Activated T-helper 17 cell treated with anti-CD3 and anti-CD28 coated beads, Interleukin-2, amount 50 U/mL, for 72 hours (primary cell): ENCODE results near the gene TMEM132E. TPM values are rescaled to one million over a fixed set of nuclear protein-coding genes. Genes with fewer than 3 reads are reported as not detected.

Source experiments
- ATAC-seq: fragments of 150-1000 bp; cut with Tn5 transposase; replicated peaks from 2 replicates; pipeline ENCODE4 v1.10.0; 2021; ENCODE audit warnings: mild to moderate bottlenecking, moderate library complexity
- H3K27ac Mint-ChIP-seq: one replicate; pipeline ENCODE4 v1.8.0; 2022; ENCODE audit warnings: mixed read lengths
- H3K27me3 Mint-ChIP-seq: one replicate; pipeline ENCODE4 v1.8.0; 2022; ENCODE audit warnings: mixed read lengths
- H3K36me3 Mint-ChIP-seq: one replicate; pipeline ENCODE4 v1.8.0; 2022; ENCODE audit warnings: low read depth, mild to moderate bottlenecking, mixed read lengths
- H3K4me1 Mint-ChIP-seq: one replicate; pipeline ENCODE4 v1.8.0; 2022; ENCODE audit warnings: mixed read lengths
- H3K4me3 Mint-ChIP-seq: one replicate; pipeline ENCODE4 v1.8.0; 2022; ENCODE audit warnings: mild to moderate bottlenecking, mixed read lengths
- H3K9me3 Mint-ChIP-seq: one replicate; pipeline ENCODE4 v1.8.0; 2022; ENCODE audit warnings: mixed read lengths
- total RNA-seq, 2 donors: library from RNA; stranded (reverse); gene quantifications; one replicate each; pipeline ENCODE4 v1.2.3, GENCODE V29; 2022

TMEM132E gene
- total RNA-seq, 2 donors from 2014 or later = not detected

DNA sequence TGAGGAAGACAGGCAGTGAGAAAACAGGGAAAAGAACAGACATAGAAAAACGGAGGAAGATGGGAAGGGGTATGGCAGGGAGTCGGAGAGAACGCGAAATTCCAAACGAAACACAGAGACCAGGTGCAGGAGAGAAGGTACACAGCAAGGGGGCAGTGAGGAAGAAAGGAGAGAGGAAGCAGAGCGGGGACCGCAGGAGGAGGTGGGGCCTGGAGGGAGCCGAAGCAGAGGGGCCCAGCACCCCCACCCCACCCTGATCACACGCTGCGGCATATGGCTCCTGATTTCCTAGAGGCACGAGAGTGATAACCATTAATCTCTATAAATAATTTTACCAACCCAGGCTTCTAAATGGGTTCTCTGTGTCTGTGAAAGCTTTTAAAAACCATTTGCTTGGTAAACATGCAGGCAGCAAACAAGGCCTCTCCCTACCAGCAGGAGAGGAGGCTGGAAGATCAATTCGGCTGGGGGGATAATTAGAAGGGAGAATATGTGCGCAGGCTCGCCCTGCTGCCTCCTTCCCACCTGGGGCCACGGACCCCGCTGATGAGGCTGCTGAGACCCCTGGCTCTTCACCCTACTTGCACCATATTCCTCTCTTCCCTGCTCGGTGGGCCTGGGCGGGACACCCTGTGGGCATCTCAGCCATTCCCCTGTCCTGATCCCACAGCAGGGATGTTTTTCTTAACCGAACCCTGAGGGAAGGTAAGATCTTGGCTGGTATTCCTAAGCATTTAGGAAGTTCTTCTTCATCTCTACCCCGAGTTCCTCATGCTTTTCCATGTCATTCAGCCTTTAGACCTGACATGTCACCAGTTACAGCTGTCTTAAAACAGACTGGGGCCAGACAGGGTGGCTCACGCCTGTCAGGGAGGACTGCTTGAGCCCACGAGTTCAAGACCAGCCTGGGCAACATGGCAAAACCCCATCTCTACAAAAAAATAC, 86.7 kb downstream of the TMEM132E start:
- Mint-ChIP-seq H3K36me3 (no peaks in the 10 kb centered on the region), H3K27me3 (peaks cover 11% of the 10 kb centered on the region), H3K4me1 (no peaks in the 10 kb centered on the region), H3K9me3 (no peaks in the 10 kb centered on the region), H3K4me3 (no peak overlapping the region), H3K27ac (no peak overlapping the region)
- no peak for ATAC-seq

DNA sequence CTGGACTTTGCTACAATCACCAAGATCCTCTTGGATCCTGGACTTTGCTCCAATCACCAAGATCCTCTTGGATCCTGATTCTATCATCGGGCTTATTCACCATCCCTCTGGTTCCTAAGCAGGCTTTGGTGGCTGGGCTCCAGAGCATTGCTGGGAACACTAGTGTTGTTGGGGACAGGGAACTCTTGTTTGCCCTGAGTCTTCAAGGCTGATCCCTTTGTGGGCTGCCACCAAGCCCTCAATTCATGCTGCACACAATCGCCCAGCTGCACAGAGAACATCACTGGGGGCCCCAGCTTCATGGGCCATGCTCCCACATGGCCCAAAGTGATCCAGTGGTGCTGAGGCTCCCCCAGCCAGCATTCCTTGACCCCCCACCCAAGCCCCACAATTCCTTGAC, 88.3 kb downstream of the TMEM132E start:
- Mint-ChIP-seq H3K4me1 (no peaks in the 10 kb centered on the region), H3K27ac (no peak overlapping the region), H3K36me3 (no peaks in the 10 kb centered on the region), H3K4me3 (no peak overlapping the region), H3K27me3 (peaks cover 11% of the 10 kb centered on the region), H3K9me3 (no peaks in the 10 kb centered on the region)
- no peak for ATAC-seq

- Mint-ChIP-seq H3K36me3 (no peaks in the 10 kb centered on the region), H3K9me3 (no peaks in the 10 kb centered on the region), H3K27ac (no peak overlapping the region), H3K4me3 (no peak overlapping the region), H3K4me1 (no peaks in the 10 kb centered on the region), H3K27me3 (peaks cover 11% of the 10 kb centered on the region)
- no peak for ATAC-seq
These were observed 88.8 kb downstream of the TMEM132E start for GRCh38 chr17:34668206-34668605.

DNA sequence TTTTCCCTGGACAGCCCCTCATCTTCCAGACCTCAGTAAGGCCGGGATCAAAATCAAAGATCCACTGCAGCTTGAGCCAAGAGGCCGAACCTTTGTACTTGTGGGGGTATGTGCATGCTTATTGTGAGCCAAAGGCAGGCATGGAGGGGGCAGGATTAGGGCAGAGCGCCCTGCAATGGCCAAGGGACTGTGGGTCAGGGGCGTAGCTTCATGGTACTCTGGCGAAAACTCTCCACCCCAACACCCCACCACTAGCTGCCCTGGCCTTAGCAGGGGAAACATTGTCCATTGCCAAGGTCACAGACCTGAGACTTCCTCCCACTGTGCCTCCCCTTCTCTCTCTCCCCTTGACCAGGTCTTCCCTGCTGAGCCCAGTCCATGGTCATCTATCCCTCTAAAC, 90.1 kb downstream of the TMEM132E start:
- Mint-ChIP-seq H3K36me3 (no peaks in the 10 kb centered on the region), H3K9me3 (no peaks in the 10 kb centered on the region), H3K27me3 (peaks cover 11% of the 10 kb centered on the region), H3K4me3 (no peak overlapping the region), H3K27ac (no peak overlapping the region), H3K4me1 (no peaks in the 10 kb centered on the region)
- ATAC-seq = no peak

- no peak for ATAC-seq
- Mint-ChIP-seq H3K36me3 (no peaks in the 10 kb centered on the region), H3K27me3 (peaks cover 9% of the 10 kb centered on the region), H3K4me1 (no peaks in the 10 kb centered on the region), H3K4me3 (no peak overlapping the region), H3K27ac (no peak overlapping the region), H3K9me3 (no peaks in the 10 kb centered on the region)
These were observed 91.2 kb downstream of the TMEM132E start for GRCh38 chr17:34670618-34671017.

- H3K27ac Mint-ChIP-seq = no peak overlapping the region
- H3K4me1 Mint-ChIP-seq = no peaks in the 10 kb centered on the region
- peaks cover 8% of the 10 kb centered on the region for H3K27me3 Mint-ChIP-seq
- H3K4me3 Mint-ChIP-seq = no peak overlapping the region
- ATAC-seq = no peak
- no peaks in the 10 kb centered on the region for H3K9me3 Mint-ChIP-seq
- H3K36me3 Mint-ChIP-seq = no peaks in the 10 kb centered on the region
These were observed 91.8 kb downstream of the TMEM132E start for GRCh38 chr17:34671191-34671590.

DNA sequence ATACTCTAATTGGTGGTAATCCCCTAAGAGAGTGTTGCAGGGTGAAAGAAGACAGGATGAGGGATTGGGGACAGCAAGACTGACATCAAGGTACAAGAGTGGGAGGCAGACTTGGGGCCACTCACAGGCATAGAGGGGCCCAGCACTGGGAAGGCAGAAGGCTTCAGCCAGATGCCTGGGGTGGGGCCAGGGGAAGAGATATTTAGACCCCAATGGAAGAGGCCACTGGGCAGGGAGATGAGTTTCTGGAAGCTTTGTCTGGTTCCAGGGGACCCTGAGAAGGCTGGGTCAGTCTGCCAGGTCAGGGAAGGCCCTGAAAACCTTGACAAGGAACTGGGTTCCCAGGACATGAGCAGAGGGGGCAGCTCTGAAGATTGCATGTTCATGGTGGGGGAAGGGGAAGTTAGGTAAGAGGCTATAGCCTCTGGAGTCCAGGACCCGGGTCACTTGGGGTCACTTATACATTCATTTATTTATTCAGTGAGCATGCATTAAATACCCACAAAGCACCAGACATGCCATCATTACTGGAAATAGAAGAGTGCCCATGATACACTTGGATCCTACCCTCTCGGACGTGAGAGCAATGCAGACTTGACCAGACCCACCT, 92.9 kb downstream of the TMEM132E start:
- Mint-ChIP-seq H3K27me3 (peaks cover 11% of the 10 kb centered on the region), H3K9me3 (no peaks in the 10 kb centered on the region), H3K27ac (no peak overlapping the region), H3K4me3 (no peak overlapping the region), H3K4me1 (no peaks in the 10 kb centered on the region), H3K36me3 (no peaks in the 10 kb centered on the region)
- ATAC-seq = no peak

DNA sequence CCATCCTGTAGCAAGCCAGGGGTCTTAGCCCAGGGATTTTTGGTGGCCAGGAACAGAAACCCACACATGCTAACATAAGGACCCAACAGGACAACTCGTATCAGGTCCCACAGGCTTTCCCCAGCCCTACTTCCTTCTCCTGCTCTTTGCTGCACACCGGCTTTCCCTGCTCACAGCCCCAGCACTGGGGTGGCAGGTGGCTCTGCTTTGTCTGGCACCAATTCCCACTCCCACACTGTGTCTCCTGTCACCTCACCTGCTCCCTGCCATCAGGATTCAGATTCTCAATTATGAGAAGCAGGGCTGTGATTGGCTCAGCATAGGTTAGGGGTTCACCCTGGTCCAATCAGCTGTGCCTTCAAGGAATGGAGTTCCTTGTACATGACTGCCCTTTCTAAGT, 94.1 kb downstream of the TMEM132E start:
- H3K4me1 Mint-ChIP-seq = no peaks in the 10 kb centered on the region

DNA sequence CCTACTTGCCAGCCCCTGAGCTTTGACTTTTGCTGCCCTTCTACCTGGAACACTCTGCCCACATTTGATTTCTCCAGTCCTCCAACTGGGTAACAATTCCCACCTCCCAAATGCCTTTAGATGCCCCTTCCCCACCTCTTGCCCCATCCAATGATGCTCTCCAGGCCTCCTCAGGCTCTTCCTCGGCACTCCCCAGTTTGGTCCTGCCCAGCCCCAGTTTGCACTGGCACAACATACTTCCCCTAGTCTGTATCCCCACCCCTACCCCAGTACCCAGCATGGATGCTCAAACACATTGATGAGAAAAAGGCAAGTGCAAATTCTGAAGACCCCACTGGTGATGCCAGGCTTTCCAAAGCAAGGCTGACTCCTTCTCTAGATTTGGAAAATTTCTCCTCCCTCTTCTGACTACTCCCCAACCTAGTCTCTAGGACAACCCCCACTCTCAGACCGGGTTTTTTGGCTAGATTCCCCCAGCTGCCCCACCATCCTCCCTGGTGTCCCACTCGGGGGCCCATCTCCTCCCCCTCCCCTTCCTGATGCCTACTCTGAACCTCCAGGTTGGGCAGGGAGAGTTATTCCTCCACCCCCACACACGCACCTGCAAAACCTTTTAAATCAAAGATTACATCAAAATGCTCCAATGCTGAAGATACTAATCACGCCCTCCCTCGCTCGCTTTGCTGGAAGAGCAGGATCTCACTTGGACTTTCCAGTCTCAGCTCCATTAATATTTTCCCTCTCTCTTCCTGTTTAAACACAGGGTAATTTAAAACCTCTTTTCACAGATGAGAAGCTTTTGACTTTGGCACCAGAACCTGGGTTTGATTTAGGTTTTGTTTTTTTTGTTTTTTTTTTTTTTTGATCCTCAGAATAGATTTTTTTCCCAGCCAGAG, 94.9 kb downstream of the TMEM132E start:
- no peak overlapping the region for H3K27ac Mint-ChIP-seq
- H3K4me3 Mint-ChIP-seq = no peak overlapping the region
- H3K27me3 Mint-ChIP-seq = peaks cover 19% of the 10 kb centered on the region
- H3K36me3 Mint-ChIP-seq = no peaks in the 10 kb centered on the region
- H3K9me3 Mint-ChIP-seq = no peaks in the 10 kb centered on the region
- ATAC-seq = no peak
- H3K4me1 Mint-ChIP-seq = no peaks in the 10 kb centered on the region

More for the DNA sequence above, 94.1 kb downstream of the TMEM132E start:
- Mint-ChIP-seq H3K4me3 (no peak overlapping the region), H3K27me3 (peaks cover 16% of the 10 kb centered on the region), H3K9me3 (no peaks in the 10 kb centered on the region), H3K27ac (no peak overlapping the region), H3K36me3 (no peaks in the 10 kb centered on the region)
- no peak for ATAC-seq

GRCh38 chr17:34675143-34675542, 95.8 kb downstream of the TMEM132E start:
- no peak for ATAC-seq
- Mint-ChIP-seq H3K9me3 (no peaks in the 10 kb centered on the region), H3K36me3 (no peaks in the 10 kb centered on the region), H3K4me3 (no peak overlapping the region), H3K27ac (no peak overlapping the region), H3K4me1 (no peaks in the 10 kb centered on the region), H3K27me3 (peaks cover 18% of the 10 kb centered on the region)

- Mint-ChIP-seq H3K27ac (no peak overlapping the region), H3K4me3 (no peak overlapping the region), H3K9me3 (no peaks in the 10 kb centered on the region), H3K36me3 (no peaks in the 10 kb centered on the region), H3K4me1 (no peaks in the 10 kb centered on the region), H3K27me3 (peaks cover 20% of the 10 kb centered on the region)
- no peak for ATAC-seq
These were observed 96.2 kb downstream of the TMEM132E start for GRCh38 chr17:34675605-34676004.

DNA sequence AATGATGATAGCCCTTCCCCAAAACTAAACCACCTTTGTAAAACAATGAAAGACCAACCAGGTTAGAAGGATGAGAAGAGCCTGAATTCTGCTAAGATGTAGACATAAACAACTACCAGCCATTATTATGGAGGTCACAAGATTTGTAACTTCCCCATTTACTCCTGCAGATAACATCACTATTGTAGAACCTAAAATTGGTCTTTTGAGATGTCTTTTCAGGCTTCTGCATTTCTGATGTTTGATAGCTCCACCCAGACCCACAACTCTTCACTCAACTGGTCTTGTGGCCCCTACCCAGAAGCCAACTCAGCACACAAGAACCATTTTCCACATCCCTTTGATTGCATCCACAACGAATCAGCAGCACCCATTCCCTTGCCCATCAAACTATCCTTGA, 100.8 kb downstream of the TMEM132E start:
- no peak overlapping the region for H3K4me3 Mint-ChIP-seq

DNA sequence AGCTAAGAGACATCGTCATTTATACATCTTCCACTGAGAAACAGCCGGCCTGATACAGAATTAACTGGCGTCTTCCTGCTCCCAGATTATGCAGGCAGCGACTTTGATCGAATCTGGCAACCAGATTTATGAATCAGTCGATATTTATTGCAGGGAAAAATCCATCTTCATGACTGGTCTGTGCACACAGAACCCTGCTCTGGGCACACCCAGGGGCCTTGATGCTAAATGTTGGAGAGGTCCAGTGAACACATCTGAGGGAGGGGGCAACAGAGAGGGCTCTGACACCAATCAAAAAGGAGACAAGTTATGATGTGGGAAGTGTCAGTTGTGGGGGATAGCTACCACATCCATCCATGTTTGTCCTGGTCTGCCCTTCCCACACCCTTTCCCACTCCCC, 102.9 kb downstream of the TMEM132E start:
- no peak for ATAC-seq
- H3K36me3 Mint-ChIP-seq = no peaks in the 10 kb centered on the region
- no peak overlapping the region for H3K27ac Mint-ChIP-seq
- H3K9me3 Mint-ChIP-seq = peaks cover 5% of the 10 kb centered on the region
- H3K4me1 Mint-ChIP-seq = no peaks in the 10 kb centered on the region
- peaks cover 38% of the 10 kb centered on the region for H3K27me3 Mint-ChIP-seq
- H3K4me3 Mint-ChIP-seq = no peak overlapping the region

More for the DNA sequence above, 100.8 kb downstream of the TMEM132E start:
- H3K27me3 Mint-ChIP-seq = peaks cover 41% of the 10 kb centered on the region
- no peaks in the 10 kb centered on the region for H3K36me3 Mint-ChIP-seq
- H3K4me1 Mint-ChIP-seq = no peaks in the 10 kb centered on the region
- no peak overlapping the region for H3K27ac Mint-ChIP-seq
- ATAC-seq = no peak
- H3K9me3 Mint-ChIP-seq = no peaks in the 10 kb centered on the region

DNA sequence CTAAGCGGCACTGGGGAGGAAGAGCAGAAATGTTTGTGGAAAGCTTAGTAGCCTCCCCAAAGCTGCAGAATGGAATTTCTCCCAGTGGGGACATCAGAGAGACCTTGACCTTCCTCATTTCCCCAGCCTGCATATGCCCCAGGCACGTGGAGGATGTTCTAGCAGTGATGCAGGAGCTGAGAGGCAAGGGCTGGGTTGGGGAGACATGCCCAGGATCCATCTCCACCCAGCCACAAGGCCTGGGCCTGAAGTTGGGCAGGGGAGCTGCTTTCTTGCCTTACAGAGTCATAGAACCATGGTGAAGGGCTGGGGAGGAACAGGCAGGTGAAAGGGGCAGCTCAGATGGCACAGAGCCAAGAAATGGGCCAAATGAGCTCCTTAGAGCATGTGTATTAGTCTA, 104.0 kb downstream of the TMEM132E start:
- Mint-ChIP-seq H3K36me3 (no peaks in the 10 kb centered on the region), H3K4me3 (no peak overlapping the region), H3K27me3 (peaks cover 42% of the 10 kb centered on the region), H3K4me1 (no peaks in the 10 kb centered on the region), H3K9me3 (peaks cover 9% of the 10 kb centered on the region), H3K27ac (no peak overlapping the region)
- ATAC-seq = no peak
